Amniotic epithelial cell (primary cell): ENCODE data around the gene FOXP4.
A peak's percentile ranks its signal among the peaks of the same experiment; 100 is the strongest.

Experiments
- DNase-seq: peaks from one replicate; pipeline ENCODE4 v3.0.0-alpha.2; 2010; ENCODE audit warnings: low read depth

FOXP4 gene

DNA sequence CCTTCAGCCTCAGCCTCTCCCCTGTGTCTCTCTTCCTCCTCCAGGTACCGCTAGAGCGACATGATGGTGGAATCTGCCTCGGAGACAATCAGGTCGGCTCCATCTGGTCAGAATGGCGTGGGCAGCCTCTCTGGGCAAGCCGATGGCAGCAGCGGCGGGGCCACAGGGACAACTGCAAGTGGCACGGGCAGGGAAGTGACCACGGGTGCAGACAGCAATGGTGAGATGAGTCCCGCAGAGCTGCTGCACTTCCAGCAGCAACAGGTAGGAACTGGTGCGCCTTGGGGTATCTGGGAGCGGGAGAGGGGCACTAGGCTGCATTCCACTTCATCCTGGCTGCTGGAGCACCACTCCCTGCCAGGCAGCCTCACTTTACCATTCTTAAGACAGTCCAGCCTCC lies 19.5 kb downstream of the FOXP4 start:
- no peak for DNase-seq

DNA sequence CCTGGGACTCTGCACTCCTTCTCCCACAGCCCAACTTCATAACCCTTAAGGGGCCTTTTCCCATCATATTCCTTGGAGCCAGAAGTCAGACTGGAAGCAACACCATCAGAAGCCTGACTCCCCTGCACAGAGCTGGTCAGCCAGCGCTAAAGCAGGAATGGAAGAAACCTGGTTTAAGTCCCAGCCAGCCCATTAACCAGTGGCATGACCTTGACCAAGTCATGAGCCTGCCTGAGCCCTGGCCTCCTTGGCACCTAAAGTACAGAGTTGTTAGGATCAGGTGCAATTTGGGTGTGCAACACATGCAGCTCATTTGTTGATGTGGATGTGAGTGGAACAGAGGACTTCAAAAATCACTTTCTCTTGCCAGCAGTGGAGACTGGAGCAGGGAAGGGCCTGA lies 20.8 kb downstream of the FOXP4 start:
- no peak for DNase-seq

- DNase-seq, result no peak
These were observed 21.5 kb downstream of the FOXP4 start for GRCh38 chr6:41567684-41568083.

DNA sequence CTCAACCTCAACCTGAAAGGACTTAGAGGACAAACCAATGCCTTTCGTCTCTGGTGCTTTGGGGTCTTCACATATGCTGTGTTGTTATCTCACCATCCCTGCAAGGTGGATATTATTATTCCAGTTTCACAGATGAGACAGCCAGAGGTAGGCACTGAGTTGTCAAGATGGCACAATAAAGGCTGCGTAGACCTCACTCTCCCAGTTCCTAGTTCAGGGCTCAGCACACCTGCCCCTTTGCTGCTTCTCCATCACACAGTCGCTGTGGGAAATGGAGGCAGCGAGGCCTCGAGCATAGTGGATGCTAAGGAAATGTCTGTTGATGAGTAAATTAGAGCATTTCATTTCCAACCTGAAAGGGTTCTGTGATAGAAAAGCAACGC lies 22.0 kb downstream of the FOXP4 start:
- no peak for DNase-seq

- peak; percentile 40 for DNase-seq
These were observed 22.6 kb downstream of the FOXP4 start for GRCh38 chr6:41568585-41569384.

GRCh38 chr6:41570259-41570615 lies 24.1 kb downstream of the FOXP4 start:
- DNase-seq, result no peak

- no peak for DNase-seq
These were observed 25.0 kb downstream of the FOXP4 start for GRCh38 chr6:41571021-41571780.

DNA sequence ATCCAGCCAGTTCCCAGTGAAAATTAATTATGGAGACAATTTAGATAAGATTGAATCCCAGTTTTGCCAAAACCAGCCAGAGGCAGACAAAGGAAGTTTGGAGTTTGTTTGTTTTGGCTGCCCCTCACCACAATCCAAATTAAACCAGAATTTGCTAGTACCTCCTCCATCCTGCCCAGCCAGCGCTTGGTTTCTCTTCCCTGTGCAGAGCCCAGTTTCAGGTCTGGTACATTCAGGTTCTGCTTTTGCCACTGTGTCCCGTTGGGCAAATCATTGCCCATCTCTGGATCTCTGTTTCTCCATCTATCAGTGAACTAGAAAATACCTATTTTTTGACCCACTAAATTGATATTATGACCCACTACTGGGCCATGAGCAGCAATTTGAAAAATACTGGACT lies 26.4 kb downstream of the FOXP4 start:
- DNase-seq, result no peak

DNA sequence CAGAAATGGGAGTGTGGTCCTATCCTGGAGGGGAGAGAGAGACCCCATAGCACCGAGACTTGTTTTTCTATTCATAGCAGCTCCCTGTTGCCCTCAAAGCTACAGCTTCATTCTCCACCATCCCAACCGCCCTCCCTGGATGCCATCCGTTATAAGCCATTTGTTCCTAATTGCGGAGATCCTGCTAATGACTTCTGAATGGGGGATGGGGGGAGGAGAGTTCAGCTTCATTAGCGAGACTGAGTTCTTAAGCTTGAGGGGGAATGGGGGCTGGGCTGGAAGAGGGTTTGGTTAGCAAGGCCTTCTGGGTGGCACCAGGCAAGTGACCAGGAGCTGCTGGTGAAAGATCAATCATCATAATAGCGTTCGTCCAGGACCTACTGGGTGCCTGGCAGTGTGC lies 27.1 kb downstream of the FOXP4 start:
- no peak for DNase-seq

DNA sequence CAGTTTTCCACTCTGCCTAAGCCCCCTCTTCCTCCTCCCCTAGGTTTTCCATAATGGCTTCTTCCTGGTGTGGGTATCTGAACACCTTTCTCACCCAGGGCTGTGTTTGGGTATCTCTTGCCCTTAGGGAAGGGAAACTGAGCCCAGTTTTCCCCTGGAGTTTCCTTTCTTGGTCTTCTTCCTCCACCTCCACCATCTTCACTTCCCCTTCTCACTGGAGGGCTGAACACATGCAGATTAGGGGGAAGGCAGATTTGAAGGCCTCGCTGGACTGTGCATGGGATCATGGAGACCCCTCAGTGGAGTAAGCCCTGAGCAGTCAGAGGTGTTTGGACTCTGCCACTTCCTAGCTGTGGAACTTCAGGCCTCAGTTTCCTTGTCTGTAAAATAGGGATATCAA lies 27.8 kb downstream of the FOXP4 start:
- DNase-seq, result no peak

GRCh38 chr6:41575598-41575997 lies 29.4 kb downstream of the FOXP4 start:
- DNase-seq, result no peak

DNA sequence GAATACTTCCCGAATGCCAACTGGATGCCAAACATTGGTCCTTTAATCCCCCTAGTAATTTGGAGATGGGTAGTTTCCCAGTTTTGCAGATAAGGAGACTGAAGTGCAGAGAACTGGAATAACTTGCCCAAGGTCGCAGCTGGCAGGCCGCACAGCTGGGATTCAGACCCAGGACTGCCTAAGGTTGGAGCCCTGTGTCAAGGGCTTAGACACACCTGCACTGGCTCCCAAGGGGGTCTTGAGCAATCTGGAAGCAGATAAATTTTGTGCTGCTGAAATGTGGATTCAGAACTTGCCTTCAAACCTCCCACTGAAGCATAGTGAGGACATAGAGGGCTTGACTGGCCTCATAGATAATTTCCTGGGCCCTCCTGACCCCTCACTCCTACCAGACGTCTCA lies 30.5 kb downstream of the FOXP4 start:
- DNase-seq, result no peak

DNA sequence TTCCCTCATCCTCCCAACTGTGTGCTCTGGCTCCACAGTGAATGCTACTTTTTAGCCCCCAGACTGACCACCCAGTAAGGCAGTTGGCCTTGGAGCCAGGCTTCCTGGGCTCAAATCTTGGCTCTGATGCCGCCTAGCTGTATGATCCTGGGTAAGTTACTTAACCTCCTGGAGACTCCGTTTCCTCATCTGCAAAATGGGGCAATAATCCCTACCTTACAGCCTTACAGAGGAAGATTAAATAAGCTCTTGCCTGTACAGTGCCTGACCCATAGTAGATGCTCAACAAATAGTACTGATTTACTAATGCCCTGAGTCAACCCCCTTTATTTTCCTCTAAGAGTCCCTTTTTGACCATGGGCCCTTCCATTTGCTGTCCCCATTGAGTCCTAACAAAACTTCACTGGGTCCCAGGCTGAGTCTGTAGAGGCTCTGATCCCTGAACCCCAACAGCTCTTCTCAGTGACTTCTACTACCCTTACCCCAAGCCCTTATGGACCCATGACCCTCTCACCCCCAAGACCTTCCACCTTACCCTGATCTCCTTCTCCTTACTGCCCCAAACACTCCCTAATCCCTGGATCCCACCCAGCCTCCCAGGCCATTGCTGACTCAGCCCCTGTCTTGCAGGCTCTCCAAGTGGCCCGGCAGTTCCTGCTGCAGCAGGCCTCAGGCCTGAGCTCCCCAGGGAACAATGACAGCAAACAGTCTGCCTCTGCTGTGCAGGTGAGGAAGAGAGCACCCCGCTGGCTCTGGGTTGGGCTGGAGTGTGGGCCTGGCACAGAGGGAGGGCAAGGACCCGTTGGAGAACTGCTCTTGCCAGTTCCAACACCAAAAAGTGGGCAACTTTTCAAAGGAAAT lies 31.4 kb downstream of the FOXP4 start:
- DNase-seq, result peak; percentile 23

- DNase-seq, result no peak
These were observed 32.3 kb downstream of the FOXP4 start for GRCh38 chr6:41578217-41579087.

DNA sequence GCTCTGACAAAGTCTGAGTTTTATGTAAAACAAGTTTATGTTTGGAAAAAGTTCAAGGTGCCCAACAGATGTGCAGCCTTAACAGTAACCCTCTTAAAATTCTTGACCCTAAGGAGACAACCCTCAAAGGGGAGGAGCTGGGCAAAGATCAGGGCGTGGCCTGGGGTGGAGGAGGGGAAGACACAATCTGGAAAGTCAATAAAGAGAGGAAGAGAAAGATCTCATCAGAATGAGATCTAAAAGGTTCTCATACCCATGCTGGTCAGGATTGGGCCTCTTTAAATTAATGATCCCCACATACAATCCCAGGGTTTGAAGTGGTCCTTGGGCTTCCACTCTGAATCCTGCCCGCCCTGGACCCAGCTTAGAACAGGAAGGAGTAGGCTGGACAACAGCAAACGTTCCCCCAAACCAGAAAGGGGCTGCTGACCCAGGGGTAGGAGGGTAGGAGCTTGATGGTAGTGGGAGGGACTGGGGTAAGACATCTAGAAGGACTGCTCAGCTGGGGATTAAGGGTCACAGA lies 33.0 kb downstream of the FOXP4 start:
- no peak for DNase-seq

- no peak for DNase-seq
These were observed 34.5 kb downstream of the FOXP4 start for GRCh38 chr6:41580690-41581089.

- peak; percentile 84 for DNase-seq
These were observed 35.3 kb downstream of the FOXP4 start for GRCh38 chr6:41581381-41581991.

DNA sequence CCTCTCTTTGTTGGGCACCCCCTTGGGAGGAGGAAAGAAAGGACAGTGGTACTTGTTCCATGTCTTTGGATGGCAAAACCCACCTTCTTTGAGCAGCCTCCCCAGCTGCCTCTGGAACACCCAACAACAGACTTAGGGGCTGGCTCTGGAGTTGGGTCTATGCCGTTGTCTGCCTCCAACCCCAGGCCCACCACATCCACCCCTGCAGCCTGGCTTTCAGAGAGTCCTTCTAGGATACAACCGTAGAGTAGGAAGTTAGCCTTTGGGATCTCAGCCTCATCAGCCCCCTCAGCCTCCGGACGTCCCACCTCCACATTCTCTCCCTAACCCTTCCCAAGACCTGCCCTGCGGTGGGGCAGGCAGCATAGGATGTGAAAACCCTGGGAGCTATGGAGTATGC lies 36.4 kb downstream of the FOXP4 start:
- DNase-seq, result no peak

DNA sequence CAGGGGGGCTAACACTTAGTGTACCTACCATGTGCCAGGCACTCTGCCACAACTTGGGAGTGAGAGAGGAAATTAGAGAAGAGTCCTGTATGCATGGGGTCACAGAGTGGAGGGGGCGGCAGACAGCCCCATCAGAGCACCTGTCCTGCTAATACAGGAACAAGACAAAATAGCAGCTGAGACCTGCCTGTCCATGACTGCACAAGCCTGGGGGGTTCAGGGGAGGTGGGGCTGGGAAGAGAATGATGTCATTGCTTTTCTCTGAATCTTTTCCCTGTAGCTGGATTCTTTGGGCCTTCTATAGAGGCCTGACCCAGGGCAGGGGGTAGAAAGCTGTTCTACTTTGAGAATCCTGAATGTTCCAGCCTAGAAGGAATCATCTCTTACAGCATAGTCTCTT lies 37.4 kb downstream of the FOXP4 start:
- DNase-seq, result no peak

- DNase-seq, result no peak
These were observed 38.0 kb downstream of the FOXP4 start for GRCh38 chr6:41584205-41584604.

DNA sequence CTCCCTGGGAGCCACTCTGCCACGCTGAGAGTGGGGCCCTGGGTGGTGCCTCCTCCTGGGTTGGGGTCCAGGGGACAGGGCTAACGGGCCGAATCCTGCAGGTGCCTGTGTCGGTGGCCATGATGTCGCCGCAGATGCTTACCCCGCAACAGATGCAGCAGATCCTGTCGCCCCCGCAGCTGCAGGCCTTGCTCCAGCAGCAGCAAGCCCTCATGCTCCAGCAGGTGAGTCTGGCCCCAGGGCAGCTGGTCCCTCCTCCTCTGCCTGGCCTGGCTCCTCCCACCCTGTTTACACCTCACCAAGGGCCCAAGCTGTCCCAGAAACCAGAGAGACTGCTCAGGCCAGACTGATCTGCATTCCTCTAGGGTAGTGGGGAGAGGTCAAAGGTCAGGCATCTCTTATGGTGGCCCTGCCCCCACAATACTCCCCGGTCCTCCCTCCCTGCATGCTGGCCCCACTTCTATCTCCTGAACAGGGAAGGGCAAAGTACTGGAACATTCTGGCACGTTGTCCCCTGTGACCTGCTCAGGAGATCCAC lies 38.6 kb downstream of the FOXP4 start:
- DNase-seq, result no peak
